ACC112 (cell line): ENCODE measurements around the gene BBS9.
A peak's percentile ranks its signal among the peaks of the same experiment; 100 is the strongest.

ENCODE experiments used
- H2AFZ ChIP-seq: fragments of 200-600 bp; sonication (generic); one replicate; pipeline ENCODE4 v1.6.0; 2017; ENCODE audit warnings: antibody characterized with exemption, low read length; ENCODE audit not compliant: unreplicated experiment
- H3K27ac ChIP-seq: fragments of 200-600 bp; sonication (generic); 2 replicates; pipeline ENCODE4 v1.5.1; 2014; ENCODE audit warnings: low read depth, mild to moderate bottlenecking, antibody characterized with exemption, low read length, moderate library complexity
- H3K27me3 ChIP-seq: fragments of 200-600 bp; sonication (generic); 2 replicates; pipeline ENCODE4 v1.6.1; 2014; ENCODE audit warnings: mild to moderate bottlenecking, antibody characterized with exemption, low read length, moderate library complexity, mixed read lengths; ENCODE audit not compliant: insufficient read depth
- H3K36me3 ChIP-seq: fragments of 200-600 bp; sonication (generic); 2 replicates; pipeline ENCODE4 v1.6.1; 2016; ENCODE audit warnings: mild to moderate bottlenecking, antibody characterized with exemption, low read length, moderate library complexity, mixed read lengths; ENCODE audit not compliant: insufficient read depth
- H3K4me1 ChIP-seq: fragments of 200-600 bp; sonication (generic); one replicate; pipeline ENCODE4 v1.6.1; 2016; ENCODE audit warnings: low read length, mixed read lengths; ENCODE audit not compliant: insufficient read depth, unreplicated experiment, control insufficient read depth
- H3K4me3 ChIP-seq: fragments of 200-600 bp; sonication (generic); 2 replicates; pipeline ENCODE4 v1.5.1; 2014; ENCODE audit warnings: mild to moderate bottlenecking, low read depth, low read length
- H3K79me2 ChIP-seq: fragments of 200-600 bp; sonication (generic); one replicate; pipeline ENCODE4 v1.6.0; 2016; ENCODE audit warnings: low read length; ENCODE audit not compliant: control insufficient read depth, unreplicated experiment, insufficient read depth

The BBS9 gene

DNA sequence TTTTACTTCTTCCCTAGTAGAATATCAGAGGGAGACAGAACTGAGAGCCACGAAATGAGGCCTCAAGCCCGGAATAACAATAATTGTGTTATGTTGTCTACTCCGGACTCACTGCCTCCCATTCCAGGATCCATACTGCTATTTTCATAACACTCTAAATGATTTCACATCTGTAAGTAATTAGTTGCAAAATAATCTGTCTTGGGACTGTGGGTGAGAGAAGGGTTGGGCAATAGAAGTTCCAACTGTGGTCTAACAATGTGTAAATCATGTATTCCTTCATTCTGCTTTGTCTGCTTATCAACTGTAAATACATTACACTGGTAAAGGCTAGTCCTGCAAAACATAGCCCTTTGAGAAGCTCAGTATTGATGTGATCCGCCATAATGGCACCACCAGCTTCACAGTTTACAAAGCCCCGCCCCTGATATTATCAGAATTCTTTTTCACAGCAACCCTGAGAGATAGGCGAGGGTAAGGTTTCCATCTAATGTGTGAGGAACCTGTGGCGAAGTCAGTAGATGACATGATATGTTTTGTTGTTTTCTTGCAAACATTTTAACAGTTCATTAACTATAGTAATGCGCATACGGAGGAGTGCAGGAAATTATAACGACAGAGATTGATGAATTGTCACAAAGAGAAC, 510.3 kb downstream of the BBS9 start:
- H3K4me1 ChIP-seq = peaks cover 9% of the 10 kb centered on the region
- no peaks in the 10 kb centered on the region for H3K79me2 ChIP-seq
- no peaks in the 10 kb centered on the region for H3K27me3 ChIP-seq
- H3K4me3 ChIP-seq = no peak overlapping the region
- no peak overlapping the region for H2AFZ ChIP-seq
- no peak overlapping the region for H3K27ac ChIP-seq
- H3K36me3 ChIP-seq = no peaks in the 10 kb centered on the region

- Histone ChIP-seq H3K4me3 (no peak overlapping the region), H3K27ac (no peak overlapping the region), H3K79me2 (no peaks in the 10 kb centered on the region), H2AFZ (no peak overlapping the region), H3K36me3 (no peaks in the 10 kb centered on the region), H3K4me1 (peaks cover 9% of the 10 kb centered on the region), H3K27me3 (no peaks in the 10 kb centered on the region)
These were observed 511.4 kb downstream of the BBS9 start for GRCh38 chr7:33640741-33641140.

DNA sequence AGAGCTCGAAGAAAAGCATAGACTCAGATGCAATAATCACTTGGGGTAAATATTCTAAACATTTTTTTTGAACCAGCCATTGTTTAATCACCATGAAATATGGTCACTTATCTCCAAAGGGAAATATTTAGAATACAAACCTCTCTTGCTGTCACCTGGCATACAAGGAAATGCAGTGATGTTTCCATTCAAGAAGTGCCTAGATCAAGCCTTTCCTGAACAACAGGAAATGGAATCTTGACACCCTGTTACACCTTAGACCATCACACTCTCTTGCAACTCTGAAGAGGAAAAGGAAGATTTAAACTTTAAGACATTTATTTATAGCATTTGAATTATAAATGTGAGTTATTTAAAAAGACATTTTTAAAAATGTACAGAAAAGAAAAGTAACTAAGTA, 512.9 kb downstream of the BBS9 start:
- Histone ChIP-seq H3K4me3 (no peak overlapping the region), H3K79me2 (no peaks in the 10 kb centered on the region), H3K27me3 (no peaks in the 10 kb centered on the region), H2AFZ (no peak overlapping the region), H3K27ac (no peak overlapping the region), H3K36me3 (no peaks in the 10 kb centered on the region), H3K4me1 (peaks cover 9% of the 10 kb centered on the region)

- H3K36me3 ChIP-seq = no peaks in the 10 kb centered on the region
- no peaks in the 10 kb centered on the region for H3K79me2 ChIP-seq
- no peaks in the 10 kb centered on the region for H3K27me3 ChIP-seq
- H3K4me3 ChIP-seq = no peak overlapping the region
- H3K4me1 ChIP-seq = peaks cover 9% of the 10 kb centered on the region
- H3K27ac ChIP-seq = no peak overlapping the region
- peak overlapping the region; percentile 26 for H2AFZ ChIP-seq
These were observed 514.2 kb downstream of the BBS9 start for GRCh38 chr7:33643530-33643929.

DNA sequence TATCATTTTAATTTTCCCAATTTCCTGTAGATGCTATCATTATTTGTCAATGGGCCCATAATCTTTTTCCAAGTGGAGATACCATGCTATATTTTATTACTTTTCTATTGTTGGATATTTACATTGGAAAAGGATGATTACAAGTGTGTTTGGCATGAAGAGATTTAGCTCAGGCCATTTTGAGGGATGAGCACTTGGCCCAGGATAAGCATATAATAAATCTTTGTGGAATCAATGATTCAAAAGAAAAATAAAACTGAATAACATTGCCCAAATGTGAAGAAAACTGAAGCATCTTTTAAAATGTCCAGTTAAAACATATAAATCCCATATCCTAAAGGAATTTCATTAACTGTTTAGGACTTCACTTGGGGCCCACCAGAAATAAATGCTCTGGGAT, 515.1 kb downstream of the BBS9 start:
- Histone ChIP-seq H3K79me2 (no peaks in the 10 kb centered on the region), H2AFZ (no peak overlapping the region), H3K4me3 (no peak overlapping the region), H3K27ac (no peak overlapping the region), H3K27me3 (no peaks in the 10 kb centered on the region), H3K36me3 (no peaks in the 10 kb centered on the region), H3K4me1 (peaks cover 9% of the 10 kb centered on the region)

GRCh38 chr7:33645104-33645503, 515.7 kb downstream of the BBS9 start:
- Histone ChIP-seq H3K4me1 (peaks cover 9% of the 10 kb centered on the region), H3K79me2 (no peaks in the 10 kb centered on the region), H3K36me3 (no peaks in the 10 kb centered on the region), H3K27me3 (no peaks in the 10 kb centered on the region), H2AFZ (no peak overlapping the region), H3K27ac (no peak overlapping the region), H3K4me3 (no peak overlapping the region)

- Histone ChIP-seq H3K4me3 (no peak overlapping the region), H3K27me3 (no peaks in the 10 kb centered on the region), H3K79me2 (no peaks in the 10 kb centered on the region), H3K36me3 (no peaks in the 10 kb centered on the region), H3K27ac (no peak overlapping the region), H2AFZ (no peak overlapping the region), H3K4me1 (peaks cover 9% of the 10 kb centered on the region)
These were observed 516.8 kb downstream of the BBS9 start for GRCh38 chr7:33646166-33646565.

DNA sequence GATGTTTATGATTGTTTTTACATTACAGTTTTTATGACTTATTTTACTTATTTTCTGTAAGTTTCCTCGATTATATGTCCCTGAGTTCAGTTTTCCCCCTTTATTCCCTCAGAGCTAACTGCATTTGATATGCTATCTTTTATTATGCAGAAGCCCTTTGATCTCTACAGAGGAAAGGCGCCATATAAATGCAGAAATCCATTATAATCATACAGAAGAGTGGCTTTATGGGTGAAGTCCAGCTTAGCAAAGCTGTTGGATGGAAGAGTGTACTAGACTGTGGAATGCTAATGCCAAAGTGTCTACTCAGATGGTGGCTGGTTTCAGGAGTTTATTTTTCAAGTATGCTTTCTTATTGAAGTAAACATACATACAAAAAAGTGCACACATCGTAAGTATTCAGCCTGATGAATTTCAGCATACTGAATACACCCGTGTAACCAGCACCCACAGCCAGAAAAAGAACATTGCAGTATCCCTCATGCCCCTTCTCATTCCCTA, 517.6 kb downstream of the BBS9 start:
- Histone ChIP-seq H3K4me3 (no peak overlapping the region), H3K27me3 (no peaks in the 10 kb centered on the region), H3K79me2 (no peaks in the 10 kb centered on the region), H2AFZ (no peak overlapping the region), H3K27ac (no peak overlapping the region), H3K4me1 (peaks cover 9% of the 10 kb centered on the region), H3K36me3 (no peaks in the 10 kb centered on the region)

DNA sequence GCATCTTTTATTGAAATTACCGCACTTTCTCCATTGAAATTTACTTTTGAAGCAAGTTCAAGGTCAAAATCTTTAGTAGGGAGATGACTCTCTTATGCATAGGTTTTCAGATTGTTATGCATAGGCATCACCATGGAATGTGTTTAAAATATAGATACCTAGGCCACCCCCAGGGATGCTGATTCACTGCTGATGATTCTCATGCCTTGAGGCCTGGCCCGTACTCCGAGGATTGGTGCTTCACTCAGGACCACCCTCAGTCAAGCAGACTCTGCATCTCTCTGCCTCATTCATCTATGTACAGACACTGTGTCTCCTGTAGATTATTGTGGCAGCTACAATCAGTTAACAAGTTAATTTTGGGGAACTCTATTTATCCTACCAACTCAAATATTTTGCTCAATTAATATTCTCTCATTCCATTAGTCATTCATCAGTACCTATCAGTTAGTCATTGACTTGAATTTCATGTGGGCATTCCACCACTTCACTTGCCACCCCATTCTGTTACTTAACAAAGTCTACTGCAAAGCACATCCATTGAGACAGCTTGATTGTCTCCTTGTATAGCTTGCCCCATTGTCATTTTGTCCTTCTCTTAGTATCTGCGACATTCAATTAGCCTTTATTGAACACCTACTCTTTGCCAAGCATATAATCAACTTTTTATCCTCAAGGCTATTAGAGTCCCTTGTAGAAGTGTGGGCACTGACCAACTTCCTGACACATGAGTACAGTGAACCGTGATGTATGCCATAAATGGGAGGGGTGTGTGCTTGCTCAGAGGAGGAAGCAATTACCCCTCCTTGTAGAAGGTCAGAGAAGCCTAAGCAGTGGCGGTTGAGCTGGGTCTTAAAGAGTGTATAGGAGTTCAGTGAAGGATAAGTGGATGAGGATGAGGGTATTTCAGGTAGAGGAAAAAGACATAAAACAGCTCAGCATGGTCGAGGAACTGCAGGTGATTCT, 520.4 kb downstream of the BBS9 start:
- H3K36me3 ChIP-seq = no peaks in the 10 kb centered on the region
- no peaks in the 10 kb centered on the region for H3K4me1 ChIP-seq
- no peak overlapping the region for H2AFZ ChIP-seq
- no peaks in the 10 kb centered on the region for H3K79me2 ChIP-seq
- H3K27me3 ChIP-seq = no peaks in the 10 kb centered on the region
- H3K4me3 ChIP-seq = no peak overlapping the region
- no peak overlapping the region for H3K27ac ChIP-seq

DNA sequence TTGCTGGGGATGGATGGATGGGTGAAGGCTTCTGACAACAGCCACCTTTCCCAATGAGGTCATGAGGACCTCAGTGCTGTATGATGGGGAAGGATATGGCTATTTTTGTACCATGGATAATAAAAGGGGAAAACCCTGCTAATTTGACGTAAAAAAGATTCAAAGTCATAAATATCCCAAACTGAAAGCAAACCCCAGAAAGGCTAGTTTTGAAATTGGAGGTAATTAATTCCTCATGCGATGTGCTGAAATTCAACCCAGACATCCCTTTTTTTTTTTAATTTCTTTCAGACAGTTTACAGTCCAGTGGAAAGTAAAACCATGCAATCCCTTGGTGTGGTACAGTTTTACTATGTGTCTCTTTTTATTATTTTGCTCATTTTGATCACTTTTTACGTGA, 521.5 kb downstream of the BBS9 start:
- no peak overlapping the region for H3K4me3 ChIP-seq
- no peak overlapping the region for H3K27ac ChIP-seq
- H3K4me1 ChIP-seq = no peaks in the 10 kb centered on the region
- H2AFZ ChIP-seq = no peak overlapping the region
- H3K36me3 ChIP-seq = no peaks in the 10 kb centered on the region
- no peaks in the 10 kb centered on the region for H3K27me3 ChIP-seq
- H3K79me2 ChIP-seq = no peaks in the 10 kb centered on the region
